Measurements from ENCODE around the gene LGALS13.

Gene LGALS13

GRCh38 chr19:39602224-39602623, at the start of gene LGALS13:
TSS of gene LGALS13 (plus strand) at chr19:39602524. CDS start at chr19:39602569, 45 bp downstream.
- DNase-seq, result no peak

GRCh38 chr19:39553082-39553652, 49.2 kb upstream of the LGALS13 start:
- no peak for DNase-seq

- no peak for DNase-seq
Observed at GRCh38 chr19:39554701-39555311, 47.5 kb upstream of the LGALS13 start.

- no peak for DNase-seq
Observed at GRCh38 chr19:39555883-39556282, 46.4 kb upstream of the LGALS13 start.

GRCh38 chr19:39557811-39558623, 44.3 kb upstream of the LGALS13 start:
- no peak for DNase-seq

- DNase-seq, result no peak
Observed at GRCh38 chr19:39558624-39559117, 43.7 kb upstream of the LGALS13 start.

- no peak for DNase-seq
Observed at GRCh38 chr19:39563408-39563807, 38.9 kb upstream of the LGALS13 start.

GRCh38 chr19:39566064-39566463, 36.3 kb upstream of the LGALS13 start:
- DNase-seq, result no peak

- DNase-seq, result no peak
Observed at GRCh38 chr19:39568604-39569003, 33.7 kb upstream of the LGALS13 start.

GRCh38 chr19:39582442-39582841, 19.9 kb upstream of the LGALS13 start:
- no peak for DNase-seq

- DNase-seq, result no peak
Observed at GRCh38 chr19:39582891-39583625, 19.3 kb upstream of the LGALS13 start.

- no peak for DNase-seq
Observed at GRCh38 chr19:39587496-39587895, 14.8 kb upstream of the LGALS13 start.

- no peak for DNase-seq
Observed at GRCh38 chr19:39588066-39588465, 14.3 kb upstream of the LGALS13 start.

GRCh38 chr19:39590265-39590664, 12.1 kb upstream of the LGALS13 start:
- DNase-seq, result no peak

- no peak for DNase-seq
Observed at GRCh38 chr19:39592381-39592780, 9.9 kb upstream of the LGALS13 start.

- DNase-seq, result no peak
Observed at GRCh38 chr19:39595950-39596349, 6.4 kb upstream of the LGALS13 start.

GRCh38 chr19:39596911-39597310, 5.4 kb upstream of the LGALS13 start:
- no peak for DNase-seq

- DNase-seq, result no peak
Observed at GRCh38 chr19:39599116-39599515, 3.2 kb upstream of the LGALS13 start.

GRCh38 chr19:39603825-39604224, 1.5 kb downstream of the LGALS13 start:
- DNase-seq, result no peak

GRCh38 chr19:39607021-39607420, 4.7 kb downstream of the LGALS13 start:
- no peak for DNase-seq

- no peak for DNase-seq
Observed at GRCh38 chr19:39607561-39607960, 5.2 kb downstream of the LGALS13 start.

- DNase-seq, result no peak
Observed at GRCh38 chr19:39613597-39613996, 11.3 kb downstream of the LGALS13 start.

GRCh38 chr19:39617745-39618144, 15.4 kb downstream of the LGALS13 start:
- DNase-seq, result no peak

Measured in NCI-H2171 (cell line).